DND-41 (cell line): ENCODE measurements around the gene ENDOD1.

ENCODE experiments used
- CTCF ChIP-seq: IDR thresholded peaks from 2 replicates; pipeline ENCODE4 v1.5.1; 2012; ENCODE audit warnings: borderline replicate concordance, low read length, moderate library complexity, mild to moderate bottlenecking; ENCODE audit not compliant: poor library complexity, severe bottlenecking; ENCODE audit errors: extremely low read depth
- EZH2 ChIP-seq: IDR thresholded peaks from 3 replicates; pipeline ENCODE4 v1.6.1; 2012; ENCODE audit warnings: borderline replicate concordance, low read depth, mild to moderate bottlenecking, moderate library complexity, low read length, inconsistent platforms; ENCODE audit not compliant: severe bottlenecking

- TF ChIP-seq CTCF (no peak), EZH2 (no peak)
These were observed 11.3 kb downstream of the ENDOD1 start for GRCh38 chr11:95100856-95101507.
